Measurements from ENCODE around the gene RACGAP1. TPM values are rescaled to one million over a fixed set of nuclear protein-coding genes. Genes with fewer than 3 reads are reported as not detected.

The RACGAP1 gene
- total and polyA plus RNA-seq, 2 donors from 2014 or later, result 5.0 to 7.7 TPM

- Histone ChIP-seq H3K4me3 (ENCODE audit: low read length in 3 of 3) (no peak overlapping the region), H3K27ac (ENCODE audit: low read depth in 2 of 2, low read length in 2 of 2) (no peak overlapping the region), H3K9ac (ENCODE audit: low read length in 3 of 3) (no peak overlapping the region), H3K9me3 (ENCODE audit: control insufficient read depth in 2 of 3, insufficient read depth in 1 of 3, low read length in 3 of 3) (no peaks in the 10 kb centered on the region), H3K27me3 (ENCODE audit: control insufficient read depth, insufficient read depth, low read length) (no peaks in the 10 kb centered on the region), H3K36me3 (ENCODE audit: control insufficient read depth in 2 of 3, insufficient read depth in 3 of 3, low read length in 3 of 3) (no peaks in the 10 kb centered on the region), H3K4me1 (ENCODE audit: control insufficient read depth in 2 of 3, insufficient read depth in 2 of 3, low read depth in 1 of 3, low read length in 3 of 3) (peaks cover 0 to 8% (median 3%) of the 10 kb centered on the region in 3 donors)
- DNase-seq, result peak in 1 of 5 donors; percentile 77
- no peak for TF ChIP-seq CTCF (IDR thresholded peaks at IDR 0.05; ENCODE audit: borderline replicate concordance, extremely low read depth, insufficient read depth)
- FAIRE-seq, result no peak
- intact Hi-C loops (cut with DNase I), result no loop called here
Observed at GRCh38 chr12:50021031-50021430, 4.3 kb downstream of the RACGAP1 start.

- no peak for DNase-seq
- Histone ChIP-seq H3K9me3 (ENCODE audit: control insufficient read depth in 2 of 3, insufficient read depth in 1 of 3, low read length in 3 of 3) (no peaks in the 10 kb centered on the region), H3K4me3 (ENCODE audit: low read length in 3 of 3) (no peak overlapping the region), H3K27ac (ENCODE audit: low read depth in 2 of 2, low read length in 2 of 2) (no peak overlapping the region), H3K4me1 (ENCODE audit: control insufficient read depth in 2 of 3, insufficient read depth in 2 of 3, low read depth in 1 of 3, low read length in 3 of 3) (peaks cover 0 to 8% (median 3%) of the 10 kb centered on the region in 3 donors), H3K36me3 (ENCODE audit: control insufficient read depth in 2 of 3, insufficient read depth in 3 of 3, low read length in 3 of 3) (no peaks in the 10 kb centered on the region), H3K27me3 (ENCODE audit: control insufficient read depth, insufficient read depth, low read length) (no peaks in the 10 kb centered on the region), H3K9ac (ENCODE audit: low read length in 3 of 3) (no peak overlapping the region)
- intact Hi-C loops (cut with DNase I), result no loop called here
- no peak for FAIRE-seq
- TF ChIP-seq CTCF (IDR thresholded peaks at IDR 0.05; ENCODE audit: borderline replicate concordance, extremely low read depth, insufficient read depth), result no peak
Observed at GRCh38 chr12:50019524-50019923, 5.8 kb downstream of the RACGAP1 start.

- no peak overlapping the region for H3K9ac ChIP-seq (ENCODE audit: low read length in 3 of 3)
- no peak for DNase-seq
- no peaks in the 10 kb centered on the region for H3K27me3 ChIP-seq (ENCODE audit: control insufficient read depth, insufficient read depth, low read length)
- H3K27ac ChIP-seq (ENCODE audit: low read depth in 2 of 2, low read length in 2 of 2), result no peak overlapping the region
- peaks cover 0 to 8% (median 3%) of the 10 kb centered on the region in 3 donors for H3K4me1 ChIP-seq (ENCODE audit: control insufficient read depth in 2 of 3, insufficient read depth in 2 of 3, low read depth in 1 of 3, low read length in 3 of 3)
- FAIRE-seq, result no peak
- H3K4me3 ChIP-seq (ENCODE audit: low read length in 3 of 3), result no peak overlapping the region
- no peak for TF ChIP-seq CTCF (IDR thresholded peaks at IDR 0.05; ENCODE audit: borderline replicate concordance, extremely low read depth, insufficient read depth)
- no peaks in the 10 kb centered on the region for H3K36me3 ChIP-seq (ENCODE audit: control insufficient read depth in 2 of 3, insufficient read depth in 3 of 3, low read length in 3 of 3)
- no peaks in the 10 kb centered on the region for H3K9me3 ChIP-seq (ENCODE audit: control insufficient read depth in 2 of 3, insufficient read depth in 1 of 3, low read length in 3 of 3)
- intact Hi-C loops (cut with DNase I), result no loop called here
Observed at GRCh38 chr12:50018968-50019367, 6.3 kb downstream of the RACGAP1 start.

GRCh38 chr12:50018154-50018553 lies 7.1 kb downstream of the RACGAP1 start:
- Histone ChIP-seq H3K27me3 (ENCODE audit: control insufficient read depth, insufficient read depth, low read length) (no peaks in the 10 kb centered on the region), H3K9ac (ENCODE audit: low read length in 3 of 3) (no peak overlapping the region), H3K27ac (ENCODE audit: low read depth in 2 of 2, low read length in 2 of 2) (no peak overlapping the region), H3K9me3 (ENCODE audit: control insufficient read depth in 2 of 3, insufficient read depth in 1 of 3, low read length in 3 of 3) (no peaks in the 10 kb centered on the region), H3K4me1 (ENCODE audit: control insufficient read depth in 2 of 3, insufficient read depth in 2 of 3, low read depth in 1 of 3, low read length in 3 of 3) (peaks cover 0 to 8% (median 3%) of the 10 kb centered on the region in 3 donors), H3K4me3 (ENCODE audit: low read length in 3 of 3) (no peak overlapping the region), H3K36me3 (ENCODE audit: control insufficient read depth in 2 of 3, insufficient read depth in 3 of 3, low read length in 3 of 3) (no peaks in the 10 kb centered on the region)
- intact Hi-C loops (cut with DNase I), result no loop called here
- no peak for TF ChIP-seq CTCF (IDR thresholded peaks at IDR 0.05; ENCODE audit: borderline replicate concordance, extremely low read depth, insufficient read depth)
- FAIRE-seq (no peak), DNase-seq (no peak)

Data from kidney (tissue), 14 donors.